Islet of Langerhans (tissue), 1 donor: ENCODE results near the gene SLC6A9.

ENCODE experiments used
- FAIRE-seq: peaks from one replicate; lab custom pipeline; 2011; peaks lifted over from hg19 to GRCh38; lab: Jason Lieb, UNC

Gene SLC6A9

DNA sequence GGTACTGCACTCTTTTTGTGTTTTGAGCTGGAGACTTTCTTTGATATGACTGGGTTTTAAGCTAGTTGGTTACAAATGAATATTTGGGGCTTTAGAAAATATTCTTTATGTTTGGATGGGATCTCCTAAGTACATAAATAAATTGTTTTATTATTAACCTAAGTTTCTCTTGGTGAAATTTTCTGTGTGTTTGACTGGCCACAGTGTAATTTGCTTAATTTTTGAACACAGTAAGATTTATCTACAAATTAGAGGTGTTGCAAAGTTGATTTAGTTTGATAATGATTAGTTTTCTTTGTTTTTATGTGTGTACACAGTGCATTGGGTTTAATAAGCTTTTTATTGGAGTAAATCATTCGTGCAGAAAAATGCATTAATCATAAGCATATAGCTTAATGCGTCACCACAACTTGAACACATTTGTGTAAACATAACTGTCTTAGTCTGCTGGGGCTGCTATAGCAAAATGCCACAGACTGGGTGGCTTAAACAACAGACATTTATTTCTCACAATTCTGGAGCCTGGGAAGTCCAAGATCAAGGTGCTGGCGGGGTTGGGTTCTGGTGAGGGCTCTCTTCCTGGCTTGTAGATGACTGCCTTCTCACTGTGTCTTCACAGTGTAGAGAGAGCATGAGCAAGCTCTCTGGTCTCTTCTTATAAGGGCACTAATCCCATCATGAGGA lies 17.4 kb upstream of the SLC6A9 start:
- no peak for FAIRE-seq

DNA sequence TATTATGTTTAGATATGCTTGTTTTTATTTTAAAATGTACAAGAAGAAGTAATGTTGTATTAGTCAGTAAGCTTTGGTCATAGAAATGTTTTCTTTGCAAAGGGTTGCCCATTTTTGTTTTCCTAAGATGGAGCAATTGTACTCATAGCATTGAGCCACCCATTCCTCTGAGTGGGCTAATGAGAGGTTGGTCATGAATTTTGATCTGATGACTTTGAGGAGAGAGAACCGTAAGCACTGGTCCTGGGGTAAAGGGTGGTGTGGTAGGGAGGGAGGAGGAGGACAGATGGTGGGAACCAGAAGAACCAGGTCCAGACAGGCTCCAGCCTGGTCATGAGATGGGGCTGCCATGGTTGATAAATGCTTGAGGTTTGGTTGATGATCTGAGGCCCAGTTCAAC lies 15.9 kb upstream of the SLC6A9 start:
- no peak for FAIRE-seq

DNA sequence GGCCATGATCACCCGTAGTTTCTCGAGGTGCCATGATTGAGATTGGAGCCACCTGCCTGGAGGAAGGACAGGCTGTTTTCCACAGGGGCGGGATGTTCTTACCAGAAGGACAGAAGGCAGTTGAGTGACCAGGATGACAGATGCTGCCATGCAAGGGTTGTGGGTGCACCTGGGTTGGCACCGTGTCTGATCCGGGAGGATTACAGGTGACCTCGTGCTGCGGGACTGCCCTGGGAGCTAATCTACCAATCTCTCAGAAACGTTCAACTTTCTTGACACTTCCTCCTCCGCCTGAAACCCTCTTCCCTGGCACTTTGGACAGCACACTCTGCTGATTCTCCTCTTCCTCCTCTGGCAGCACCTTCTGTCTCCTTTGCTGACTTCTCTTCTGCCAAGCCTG lies 13.8 kb upstream of the SLC6A9 start:
- FAIRE-seq, result no peak

DNA sequence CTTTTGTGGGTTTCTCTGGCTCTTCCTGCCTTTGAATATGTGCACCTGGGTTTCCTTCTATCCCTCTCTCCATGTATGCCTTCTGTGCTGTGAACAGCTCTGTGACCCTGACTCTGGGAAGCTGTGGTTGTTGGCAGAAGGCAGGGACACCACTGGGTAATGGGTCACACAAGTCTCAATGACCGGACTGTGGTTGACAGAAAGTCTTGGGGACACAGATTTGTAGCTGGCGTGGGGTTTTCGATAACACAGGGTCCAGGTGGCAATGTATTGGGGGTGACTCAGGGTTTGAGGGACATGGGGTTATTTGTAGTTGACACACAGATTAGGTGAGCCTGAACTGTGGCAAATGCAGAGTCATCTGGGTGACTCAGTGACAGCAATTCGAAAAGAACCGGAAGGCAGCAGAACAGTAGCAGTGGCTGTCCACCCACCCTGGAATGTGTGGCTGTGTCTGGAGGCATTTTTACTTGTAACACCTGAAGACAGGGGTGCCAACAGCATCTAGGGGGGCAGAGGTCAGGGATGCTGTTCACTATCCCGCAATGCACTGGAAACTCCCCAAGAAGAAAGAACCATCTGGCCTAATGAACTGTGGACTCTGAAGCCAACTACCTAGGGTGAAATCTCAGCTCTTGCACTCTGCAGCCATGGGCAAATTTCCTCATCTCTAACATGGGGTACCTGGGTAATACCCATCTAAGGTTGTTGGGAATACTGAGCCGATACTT lies 13.0 kb upstream of the SLC6A9 start:
- FAIRE-seq, result no peak

DNA sequence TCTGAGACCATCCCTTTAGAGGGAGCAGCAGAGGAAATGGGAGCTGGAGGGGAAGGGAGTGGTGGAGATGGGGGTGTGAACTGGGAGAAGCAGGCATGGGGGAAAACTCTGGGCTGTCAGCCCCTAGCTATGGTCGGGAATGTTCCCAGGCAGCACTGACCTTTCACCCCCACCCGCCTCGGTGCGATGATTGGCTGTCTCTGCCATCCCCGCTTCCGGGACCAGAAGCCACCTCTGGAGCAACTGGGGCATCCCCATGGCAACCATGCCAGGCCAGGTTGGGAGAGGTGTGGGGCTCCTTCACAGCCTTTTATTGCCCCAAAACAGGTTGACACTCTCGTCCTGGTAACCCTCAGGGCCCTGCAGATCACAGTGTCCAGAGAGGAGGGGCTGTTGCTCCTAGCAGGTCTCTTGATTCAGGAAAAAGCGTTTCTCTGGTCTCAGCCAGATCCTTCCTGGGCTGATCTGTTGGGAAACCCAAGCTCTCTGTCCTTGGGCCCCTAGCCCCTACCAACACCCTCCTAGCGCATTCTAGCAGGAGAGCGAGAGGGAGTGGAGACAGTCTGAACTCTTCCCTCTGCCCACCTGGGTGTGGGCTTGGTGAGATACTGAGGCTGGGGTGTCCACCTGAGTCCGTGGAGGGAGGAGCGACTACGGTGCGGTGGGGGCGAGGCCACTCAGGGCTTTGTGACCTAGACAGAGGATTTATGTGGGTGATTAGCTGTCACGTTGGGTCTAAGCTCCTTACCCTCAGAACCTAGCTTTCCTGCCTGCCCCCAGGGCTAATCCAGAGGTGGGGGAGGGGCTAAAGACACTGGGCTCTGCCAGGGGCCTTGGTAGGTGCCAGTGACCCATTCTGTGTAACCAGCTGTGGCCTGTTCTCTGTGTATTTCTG lies 12.2 kb upstream of the SLC6A9 start:
- no peak for FAIRE-seq

DNA sequence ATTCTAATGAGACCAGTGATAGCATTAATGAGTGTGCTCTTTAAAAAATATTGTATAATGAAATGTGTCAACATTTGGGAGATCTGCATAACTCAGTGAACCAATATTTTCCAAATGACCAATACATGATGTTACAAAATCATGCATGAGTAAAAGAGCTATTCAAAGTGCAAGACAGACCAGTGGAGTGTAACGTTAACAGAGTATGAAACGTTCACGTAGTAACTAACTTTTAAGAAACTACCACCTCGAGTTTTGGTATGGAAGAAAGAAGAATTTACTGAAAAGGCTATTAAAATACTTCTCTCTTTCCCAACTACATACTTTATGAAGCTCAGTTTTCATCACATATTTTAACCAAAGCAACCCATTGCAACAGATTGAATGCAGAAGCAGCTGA lies 9.6 kb upstream of the SLC6A9 start:
- FAIRE-seq, result no peak

DNA sequence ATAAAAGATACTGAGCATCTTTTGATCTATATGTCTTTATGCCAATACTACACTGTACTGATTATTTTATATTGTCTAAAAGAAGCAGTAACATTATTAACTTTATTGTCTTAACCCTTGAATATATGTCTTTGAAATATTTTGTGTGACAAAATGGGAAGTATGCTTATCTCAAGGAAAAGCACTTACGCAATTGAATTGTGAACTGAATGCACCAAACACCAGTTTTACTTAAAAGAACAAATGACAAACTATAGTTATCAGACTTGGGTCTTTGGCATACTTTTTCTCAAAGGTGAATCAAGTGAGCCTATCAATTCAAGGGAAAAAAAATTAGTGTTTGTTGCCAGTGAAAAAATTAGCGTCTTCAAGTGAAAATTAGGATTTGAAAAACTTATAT lies 9.2 kb upstream of the SLC6A9 start:
- FAIRE-seq, result no peak

DNA sequence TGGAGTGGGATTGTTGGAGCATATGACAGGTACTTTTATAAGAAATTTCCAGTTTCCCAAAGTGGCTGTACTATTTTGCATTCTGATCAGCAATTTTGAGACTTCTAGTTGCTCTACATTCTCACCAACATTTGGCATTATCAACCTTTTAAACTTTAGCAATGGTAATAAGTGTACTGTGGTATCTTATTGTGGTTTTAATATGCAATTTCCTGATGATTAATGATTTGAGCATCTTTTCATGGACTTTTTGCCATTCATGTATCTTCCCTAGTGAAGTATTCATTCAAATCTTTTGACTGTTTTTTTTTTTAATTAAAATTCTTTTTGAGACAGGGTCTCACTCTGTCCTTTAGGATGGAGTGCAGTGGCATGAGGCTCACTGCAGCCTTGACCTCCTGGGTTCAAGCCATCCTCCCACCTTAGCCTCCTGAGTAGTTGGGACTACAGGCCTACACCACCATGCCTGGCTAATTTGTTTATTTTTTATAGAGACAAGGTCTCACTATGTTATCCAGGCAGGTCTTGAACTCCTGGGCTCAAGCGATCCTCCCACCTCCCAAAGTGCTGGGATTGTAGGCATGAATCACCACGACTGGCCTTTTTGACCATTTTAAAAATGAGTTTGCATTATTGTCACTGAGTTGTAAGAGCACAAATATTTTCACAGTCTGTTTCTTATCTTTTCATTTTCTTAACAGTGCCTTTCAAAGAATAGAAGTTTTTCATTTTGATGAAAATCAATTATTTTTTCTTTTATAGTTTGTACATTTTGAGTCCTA lies 7.8 kb upstream of the SLC6A9 start:
- FAIRE-seq, result no peak

DNA sequence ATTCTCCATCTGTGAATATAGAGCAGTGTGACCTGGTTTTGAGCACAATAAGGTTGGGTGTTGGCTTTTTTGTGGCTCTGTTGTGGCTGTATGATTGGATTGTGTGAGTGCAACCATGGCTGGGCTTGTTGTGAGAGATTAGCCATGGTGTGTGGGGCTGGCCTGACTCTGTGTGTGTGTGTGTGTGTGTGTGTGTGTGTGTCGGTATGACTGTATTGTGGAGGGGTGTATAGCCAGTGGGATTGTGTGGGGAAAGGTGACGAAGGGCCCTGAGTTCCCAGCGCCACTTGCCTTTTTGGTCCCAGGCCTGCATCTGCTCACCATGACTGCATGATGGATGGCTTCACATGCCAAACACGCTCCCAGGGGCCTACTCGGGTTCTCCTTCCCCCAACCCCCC lies 5.9 kb upstream of the SLC6A9 start:
- no peak for FAIRE-seq

DNA sequence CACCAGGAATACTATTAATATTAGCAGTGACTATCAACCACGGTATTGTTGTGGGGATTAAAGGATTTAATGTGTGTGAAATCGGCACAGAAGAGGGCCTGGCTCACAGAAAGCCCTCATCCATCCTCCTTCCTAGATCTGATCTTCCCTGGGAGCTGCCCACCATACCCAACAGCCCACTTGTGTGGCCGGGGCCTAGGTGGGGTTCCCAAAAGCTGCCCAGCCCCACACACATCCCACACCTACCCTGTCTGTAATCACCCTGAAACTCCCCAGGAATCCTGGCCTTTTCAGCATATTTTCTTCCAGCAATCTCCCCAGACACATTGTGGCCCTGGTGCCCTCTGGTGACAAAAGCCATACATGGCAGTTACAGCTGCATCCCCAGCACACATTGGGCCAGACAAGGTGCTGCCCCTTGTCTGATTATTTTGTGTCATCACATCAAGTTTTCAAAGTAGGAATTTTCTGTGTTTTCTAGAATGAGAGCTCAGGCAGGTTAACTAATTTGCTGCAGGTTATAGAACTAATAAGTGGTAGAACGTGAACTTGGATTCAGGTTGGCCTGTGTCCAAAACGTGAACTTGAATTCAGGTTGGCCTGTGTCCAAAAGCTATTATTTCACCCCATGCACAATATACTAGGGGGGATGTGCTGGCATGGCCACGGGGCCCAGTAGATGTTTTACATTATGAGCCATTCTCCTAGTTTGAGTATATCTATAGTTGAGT lies 5.3 kb upstream of the SLC6A9 start:
- FAIRE-seq, result peak; percentile 51

DNA sequence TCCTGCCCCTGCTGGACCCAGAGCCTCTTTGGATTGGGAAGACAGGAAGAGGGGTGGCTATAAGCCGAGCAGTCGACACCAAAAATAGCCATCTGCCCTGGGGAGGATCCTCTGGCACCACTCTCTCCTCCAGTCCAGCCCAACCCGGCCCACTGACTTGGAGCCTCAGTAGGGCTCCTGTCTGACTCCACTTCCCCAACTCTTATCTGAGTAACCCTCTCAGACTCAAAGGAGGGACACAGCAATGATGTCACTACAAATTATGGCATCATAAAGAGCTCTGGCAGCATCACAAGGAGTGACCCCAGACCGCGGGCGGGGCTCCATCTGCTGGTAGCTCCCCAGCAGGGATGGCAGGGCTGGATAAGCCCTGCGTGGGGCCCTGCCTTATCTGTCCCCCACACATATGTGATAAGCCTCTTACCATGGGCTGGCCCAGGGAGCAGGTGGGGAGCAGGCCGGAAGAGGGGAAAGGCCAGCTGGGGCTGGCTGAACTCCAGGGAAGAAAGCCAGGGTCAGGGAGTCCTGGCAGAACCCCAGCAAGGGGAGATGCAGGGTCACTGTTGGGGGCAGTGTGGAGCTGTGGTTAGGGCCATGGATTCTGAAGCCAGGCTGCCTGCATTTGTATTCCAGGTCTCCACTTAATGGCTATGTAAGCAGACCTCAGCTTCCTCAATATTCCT lies 4.6 kb upstream of the SLC6A9 start:
- FAIRE-seq, result no peak

DNA sequence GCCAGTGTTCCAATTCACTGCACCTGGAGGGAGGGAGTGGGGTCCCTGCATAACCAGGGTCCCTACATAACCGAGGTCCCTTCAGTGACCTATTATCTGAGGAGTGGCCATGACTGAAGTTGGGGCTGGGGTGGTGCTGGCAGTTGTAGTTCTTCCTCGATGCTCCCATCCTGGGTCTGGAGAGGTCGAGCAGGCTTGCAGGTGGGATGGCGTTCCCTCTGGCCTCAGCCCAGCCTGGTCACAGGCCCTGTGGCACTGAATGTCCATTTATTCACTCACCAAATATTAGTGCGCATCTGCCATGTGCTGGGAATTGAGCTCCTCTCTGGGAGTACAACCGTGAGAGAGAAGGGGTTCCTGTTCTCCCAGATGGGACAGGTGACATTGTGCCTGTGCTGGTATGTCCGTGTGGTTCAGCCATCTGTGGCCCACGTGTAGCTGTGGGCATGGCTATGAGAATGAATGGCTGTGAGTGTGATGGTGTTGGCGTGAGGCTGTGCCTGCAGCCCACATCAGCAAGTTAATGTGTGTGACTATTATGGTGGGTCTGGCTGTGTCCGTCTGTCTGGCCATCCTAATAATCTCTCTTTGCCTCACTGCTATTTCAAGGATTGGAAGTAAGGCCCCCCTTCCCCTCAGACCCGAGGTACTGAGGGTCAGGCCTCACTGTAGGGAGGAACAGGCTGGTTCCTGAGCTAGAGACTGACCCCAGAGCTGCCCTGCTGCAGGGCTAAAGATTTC lies 3.9 kb upstream of the SLC6A9 start:
- no peak for FAIRE-seq

DNA sequence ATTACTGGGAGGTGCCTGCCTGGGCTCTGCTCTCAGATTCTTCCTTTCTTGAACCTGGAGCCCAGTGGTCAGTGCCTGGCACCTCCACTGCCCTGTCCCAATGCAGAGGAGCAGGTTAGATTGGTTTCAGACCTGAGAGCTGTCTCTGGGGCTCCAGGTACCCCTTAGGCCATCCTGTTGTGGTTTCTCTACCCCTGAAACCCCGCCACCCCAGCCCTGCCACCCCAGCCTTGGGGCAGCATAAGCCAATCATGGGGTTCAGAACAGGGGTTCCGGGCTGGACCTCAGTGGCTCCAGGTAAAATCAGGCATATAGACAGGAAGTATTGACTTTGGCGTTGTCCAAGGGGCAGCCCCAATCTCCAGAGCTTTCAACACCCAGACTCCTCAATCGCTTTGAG lies 3.2 kb upstream of the SLC6A9 start:
- no peak for FAIRE-seq

DNA sequence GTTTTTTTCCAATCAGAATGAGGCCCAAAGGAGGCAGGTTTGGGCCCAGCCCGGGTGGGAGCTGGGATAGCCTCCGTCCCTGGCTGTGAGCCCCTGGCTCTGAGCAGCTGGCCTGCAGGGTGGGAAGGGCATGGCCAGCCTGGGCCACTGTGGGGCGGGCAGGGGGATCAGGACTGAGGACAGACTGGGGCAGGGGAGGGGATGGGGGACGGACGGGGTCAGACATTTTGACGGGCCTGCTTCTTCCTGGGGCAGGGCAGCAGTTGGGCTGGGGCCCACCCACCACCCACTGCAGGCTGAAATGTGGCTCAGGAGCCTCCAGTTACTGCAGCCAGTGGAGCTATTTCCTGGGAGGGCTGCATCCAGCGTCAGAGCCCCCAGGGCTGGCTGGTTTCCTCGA lies 2.5 kb upstream of the SLC6A9 start:
- FAIRE-seq, result no peak

DNA sequence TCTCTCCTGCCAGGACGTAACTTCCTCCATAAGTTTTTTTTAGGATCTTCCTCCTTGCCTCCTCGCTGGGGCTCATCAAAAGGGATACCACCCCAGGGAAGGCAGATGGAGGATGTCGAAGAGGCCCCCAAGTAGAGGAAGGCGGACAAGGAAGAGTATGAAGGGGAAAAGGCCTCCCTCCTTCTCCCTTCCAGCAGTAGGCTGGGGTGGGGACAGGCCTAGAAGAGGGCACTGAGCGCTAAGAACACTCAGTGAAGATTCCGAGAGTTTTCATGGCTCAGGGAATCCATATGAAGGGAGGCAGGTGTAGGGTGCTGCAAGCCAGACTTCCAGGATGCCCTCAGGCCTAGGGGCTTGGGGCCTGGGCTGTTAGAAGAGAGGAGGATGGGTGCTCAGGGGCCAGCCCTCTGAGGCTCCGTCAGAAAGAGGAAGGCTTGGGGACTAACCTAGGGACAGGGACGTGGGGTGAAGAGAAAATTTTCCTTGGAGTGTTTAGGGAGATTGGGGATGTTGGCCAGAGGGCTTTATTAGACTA lies 1.8 kb upstream of the SLC6A9 start:
- no peak for FAIRE-seq

DNA sequence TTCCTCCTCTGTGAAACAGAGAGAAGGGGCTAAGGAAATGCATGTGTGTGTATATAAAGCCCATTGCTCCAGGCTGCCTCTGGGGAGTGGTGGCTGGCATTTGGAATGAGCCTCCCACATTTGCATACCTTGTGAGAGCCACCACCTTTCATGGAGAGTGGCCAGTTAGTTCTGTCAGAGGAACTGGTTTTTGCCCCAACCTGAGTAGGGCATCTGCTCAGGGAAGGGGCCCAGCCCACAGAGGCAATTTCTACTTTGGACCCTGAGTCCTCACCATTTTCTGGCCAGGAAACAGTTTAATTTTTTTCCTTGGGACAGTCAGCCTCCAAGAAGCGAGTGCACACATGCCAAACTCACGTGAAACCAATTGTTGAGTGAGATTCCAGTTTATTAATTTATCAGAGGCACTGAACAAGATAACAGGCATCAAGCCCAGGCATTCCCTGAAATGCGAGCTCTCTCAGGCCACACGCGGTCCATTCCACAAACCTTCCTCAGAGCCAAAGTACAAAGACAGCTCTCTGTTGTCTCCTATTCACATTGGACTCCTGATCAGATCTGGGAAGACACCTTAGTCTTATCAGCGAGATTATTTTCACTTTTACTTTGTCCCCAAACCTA lies 1.0 kb upstream of the SLC6A9 start:
- no peak for FAIRE-seq

DNA sequence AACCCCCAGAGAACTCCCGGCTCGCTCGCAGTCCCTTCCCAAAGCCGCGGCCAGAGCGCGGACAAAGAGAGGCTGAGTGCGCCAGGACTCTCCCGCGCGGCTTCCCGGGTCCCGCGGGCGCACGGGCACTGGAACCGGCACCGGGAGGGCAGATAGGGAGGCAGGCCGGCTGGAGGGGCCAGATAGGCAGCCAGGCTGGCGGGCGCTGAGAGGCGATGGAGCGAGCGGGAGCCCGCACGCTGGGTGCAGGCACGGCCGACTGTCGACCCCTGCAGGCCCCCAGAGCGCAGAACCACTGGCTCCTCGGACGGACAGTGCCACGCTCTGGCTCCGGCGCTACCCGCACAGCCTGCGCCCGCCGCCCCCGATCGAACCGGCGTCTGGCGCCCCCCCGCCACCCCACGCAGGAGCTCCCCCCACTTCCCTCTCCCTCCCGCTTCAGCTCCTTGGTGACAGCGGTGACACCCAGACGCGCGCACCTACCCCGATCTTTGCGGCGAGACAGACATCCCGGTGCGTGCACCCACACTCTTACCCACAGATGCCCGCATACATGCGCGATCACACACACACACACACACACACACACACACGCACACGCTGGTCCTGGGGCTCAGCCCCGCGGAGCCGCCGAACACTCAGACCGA lies 534 bp downstream of the SLC6A9 start:
- FAIRE-seq, result no peak

DNA sequence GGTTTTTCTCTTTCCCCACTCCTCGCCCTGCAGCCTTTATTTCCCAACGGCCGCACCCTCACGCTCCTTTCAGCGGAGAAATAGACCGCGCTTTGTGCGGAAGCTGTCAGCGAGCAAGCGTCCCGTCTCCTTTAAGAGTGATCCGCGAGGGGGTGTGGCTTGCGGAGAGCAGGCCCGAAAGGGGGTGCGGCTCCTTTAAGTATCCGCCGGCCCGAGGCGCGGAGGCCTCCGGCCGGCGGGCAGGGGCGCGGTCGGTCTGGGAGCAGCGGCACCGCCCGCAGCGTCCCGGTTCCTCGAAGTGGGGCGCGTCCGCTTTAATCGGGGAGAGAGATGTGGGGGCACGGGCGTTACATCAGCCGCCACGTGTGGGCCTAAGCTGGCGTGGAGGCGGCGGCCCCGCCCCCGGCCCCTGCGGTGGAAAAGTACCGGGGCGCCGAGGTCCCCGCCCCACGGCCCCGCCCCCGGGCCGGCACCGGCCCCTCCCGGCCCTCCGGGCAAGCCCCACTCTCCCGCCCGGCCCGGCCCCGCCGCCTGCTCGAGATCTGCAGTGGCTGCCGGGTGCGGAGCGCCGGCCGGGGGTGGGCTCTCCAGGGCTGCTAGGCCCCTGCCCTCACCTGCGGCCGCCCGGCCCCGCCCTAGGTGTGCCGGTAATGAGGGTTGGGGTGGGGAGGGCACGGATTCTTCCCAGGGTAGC lies 1.2 kb downstream of the SLC6A9 start:
- no peak for FAIRE-seq
